GM19468 (cell line): Measurements from ENCODE around the gene FNDC3B.

Experiments
- ATAC-seq: cut with Tn5 transposase; IDR thresholded peaks from one replicate; pipeline ENCODE4 v1.9.1; 2021; ENCODE audit warnings: mild to moderate bottlenecking, moderate library complexity, moderate number of reproducible peaks; ENCODE audit not compliant: unreplicated experiment; ENCODE audit errors: extremely low read depth

Gene FNDC3B

DNA sequence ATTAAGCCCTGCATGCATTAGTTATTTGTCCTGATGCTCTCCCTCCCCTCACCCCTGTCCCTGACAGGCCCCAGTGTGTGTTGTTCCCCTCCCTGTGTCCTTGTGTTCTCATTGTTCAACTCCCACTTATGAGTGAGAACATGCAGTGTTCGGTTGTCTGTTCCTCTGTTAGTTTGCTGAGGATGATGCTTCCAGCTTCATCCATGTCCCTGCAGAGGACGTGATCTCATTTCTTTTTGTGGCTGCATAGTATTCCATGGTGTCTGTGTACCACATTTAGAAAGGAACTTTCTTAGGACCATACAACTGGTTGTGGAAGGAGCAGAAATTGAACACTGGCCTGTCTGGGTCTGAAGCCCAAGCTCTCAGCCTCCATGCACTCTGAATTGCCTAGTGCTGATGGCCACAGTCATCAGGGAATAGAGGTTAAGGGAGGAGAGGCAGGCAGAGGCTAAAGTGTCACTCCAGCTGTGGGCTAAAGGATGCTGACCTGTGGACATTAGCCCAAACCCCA, 138.5 kb downstream of the FNDC3B start:
- ATAC-seq = no peak

DNA sequence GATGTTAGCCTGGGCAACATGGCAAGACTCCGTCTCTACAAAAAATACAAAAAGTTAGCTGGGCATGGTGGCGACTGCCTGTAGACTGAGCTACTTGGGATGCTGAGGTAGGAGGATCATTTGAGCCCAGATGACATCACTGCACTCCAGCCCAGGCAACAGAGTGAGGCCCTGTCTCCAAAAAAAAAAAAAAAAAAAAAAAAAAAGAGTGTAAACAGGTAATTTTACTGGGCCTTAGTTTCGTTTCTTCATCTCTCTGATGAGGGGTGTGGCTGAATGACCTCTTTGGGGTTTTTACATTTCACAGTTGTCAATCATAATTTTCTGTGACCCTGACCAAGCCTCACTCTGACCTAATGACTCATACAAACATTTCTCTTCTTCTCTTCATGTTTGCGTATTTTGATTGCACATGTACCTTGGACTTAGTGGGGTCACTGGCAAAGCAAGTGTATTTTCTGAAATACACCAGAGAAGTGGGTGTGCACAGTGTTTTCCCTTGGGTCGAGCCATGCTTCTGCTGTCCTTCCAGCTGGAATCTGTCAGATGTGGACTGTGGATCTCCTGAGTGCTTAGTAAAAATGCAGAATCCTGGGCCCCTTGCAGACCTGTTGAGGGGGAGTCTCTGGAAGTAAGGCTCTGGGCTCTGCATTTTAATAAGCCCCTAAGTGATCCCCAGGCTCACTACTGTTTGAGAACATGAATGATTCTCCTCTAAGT, 140.5 kb downstream of the FNDC3B start:
- ATAC-seq = no peak

DNA sequence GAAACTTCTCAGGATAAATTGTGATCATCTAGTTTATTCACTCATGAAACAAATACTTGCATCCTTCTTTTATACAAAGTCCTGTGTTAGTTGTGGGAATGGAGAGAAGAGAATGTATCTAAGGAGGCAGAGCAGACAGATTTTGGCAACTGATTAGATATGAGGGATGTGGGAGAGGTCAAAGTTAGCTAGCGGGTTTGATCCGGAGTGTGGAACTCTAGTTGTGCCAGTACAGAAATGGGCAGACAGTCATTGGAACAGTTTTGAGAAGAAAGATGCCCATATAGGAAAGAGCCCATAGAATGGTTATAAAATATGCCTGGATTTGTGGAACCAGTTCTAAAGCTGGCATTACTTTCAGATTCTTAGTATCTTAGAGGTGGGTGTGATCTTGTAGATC, 141.1 kb downstream of the FNDC3B start:
- ATAC-seq = no peak

DNA sequence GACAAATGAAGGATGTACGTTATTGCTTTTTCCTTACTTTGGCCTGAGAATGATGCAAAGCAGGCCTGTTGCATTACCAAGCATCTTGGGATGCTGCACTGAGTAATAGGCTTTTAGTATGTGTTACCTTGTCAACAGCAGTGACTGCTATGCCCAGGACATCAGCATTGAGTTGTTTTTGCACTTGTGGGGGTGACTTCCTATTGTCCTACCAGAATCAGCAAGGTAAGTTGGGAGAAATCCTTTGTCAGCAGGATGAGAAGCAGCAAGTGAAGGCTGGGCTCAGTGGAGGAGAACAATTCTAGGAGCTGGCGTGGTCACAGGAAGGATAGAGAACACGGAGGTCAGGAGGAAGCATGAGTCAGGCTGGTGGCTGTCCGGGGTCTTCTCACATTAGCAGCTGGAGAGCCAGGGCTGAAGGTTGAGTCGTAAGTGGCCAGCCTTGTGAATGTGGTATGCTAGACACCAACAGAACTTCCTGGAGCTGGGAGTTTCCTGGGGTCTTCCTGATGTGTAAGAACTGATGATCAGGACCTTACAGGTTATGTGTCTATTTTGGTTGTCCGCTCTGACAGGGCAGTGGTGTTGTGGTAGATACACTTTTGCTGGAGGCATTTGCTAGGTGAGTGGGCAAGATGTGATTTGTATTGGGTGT, 142.7 kb downstream of the FNDC3B start:
- ATAC-seq = no peak

DNA sequence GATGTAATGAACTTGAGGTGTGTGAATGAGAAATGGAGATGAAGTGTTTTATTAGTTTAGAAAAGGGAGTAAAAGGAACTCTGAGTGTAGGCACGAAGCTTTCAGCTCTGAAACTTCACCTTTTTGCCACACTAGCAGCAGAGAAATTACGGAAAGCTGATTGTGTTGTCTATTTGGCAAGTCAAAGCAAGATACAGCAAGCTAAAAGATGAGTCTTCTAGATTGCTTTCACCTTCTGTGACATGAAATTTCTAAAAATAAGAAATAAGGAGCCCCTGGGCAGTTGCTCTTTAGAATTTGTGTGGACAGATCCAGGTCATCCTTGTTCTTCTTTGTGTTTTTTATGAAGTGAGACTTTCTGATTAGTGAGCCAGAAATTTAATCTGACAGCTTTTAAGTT, 143.4 kb downstream of the FNDC3B start:
- ATAC-seq = no peak

DNA sequence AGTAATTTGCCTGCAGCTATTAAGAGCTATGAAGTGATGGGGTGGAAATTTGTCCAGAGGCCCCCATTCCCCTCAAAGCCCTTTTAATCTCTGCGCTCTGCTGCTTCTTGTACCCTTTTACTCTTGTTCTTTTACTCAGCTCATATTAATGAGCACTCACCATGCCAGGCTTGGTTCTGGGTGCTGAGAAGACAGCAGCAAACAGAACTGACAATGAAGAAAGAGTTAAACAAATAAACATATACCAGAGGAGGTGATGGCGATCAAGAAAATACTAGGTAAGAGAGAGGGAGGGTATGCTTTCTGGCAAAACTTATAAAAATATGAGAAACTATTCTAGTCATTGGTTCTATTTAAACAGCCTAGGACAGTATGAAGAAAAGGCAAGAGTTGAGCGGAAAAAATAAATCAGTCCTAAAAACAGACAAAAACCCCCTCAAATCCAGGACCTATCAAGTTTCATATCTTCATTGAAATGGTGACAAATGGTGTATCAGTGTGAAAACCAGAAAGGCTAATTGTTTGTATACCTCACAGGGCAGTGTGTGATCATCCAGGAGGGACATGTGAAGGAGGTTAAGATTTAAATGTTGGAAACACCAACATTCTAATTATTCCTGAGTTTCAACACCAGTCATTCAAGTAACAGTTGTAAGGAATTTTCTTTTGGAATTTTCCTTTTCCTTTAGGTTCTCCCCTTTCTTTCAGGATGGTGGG, 144.9 kb downstream of the FNDC3B start:
- no peak for ATAC-seq

DNA sequence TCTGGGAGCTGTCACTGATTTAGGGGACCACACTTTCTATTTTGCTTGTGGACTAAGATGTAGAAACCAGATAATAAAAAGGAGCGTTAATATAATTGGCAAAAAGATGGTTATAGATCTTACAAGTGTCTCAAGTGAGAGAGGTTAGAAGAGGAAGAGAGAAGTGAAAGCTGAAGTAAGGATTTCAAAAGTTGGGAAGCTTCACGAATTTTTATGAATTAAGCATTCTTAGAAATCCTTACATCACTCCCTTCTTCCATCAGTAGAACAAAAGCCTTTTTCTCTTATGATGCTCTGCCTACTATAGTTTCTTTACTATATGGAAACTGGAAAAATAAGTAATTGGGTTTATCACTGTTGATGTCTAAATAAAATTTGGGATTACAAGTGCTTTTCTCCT, 146.5 kb downstream of the FNDC3B start:
- no peak for ATAC-seq

DNA sequence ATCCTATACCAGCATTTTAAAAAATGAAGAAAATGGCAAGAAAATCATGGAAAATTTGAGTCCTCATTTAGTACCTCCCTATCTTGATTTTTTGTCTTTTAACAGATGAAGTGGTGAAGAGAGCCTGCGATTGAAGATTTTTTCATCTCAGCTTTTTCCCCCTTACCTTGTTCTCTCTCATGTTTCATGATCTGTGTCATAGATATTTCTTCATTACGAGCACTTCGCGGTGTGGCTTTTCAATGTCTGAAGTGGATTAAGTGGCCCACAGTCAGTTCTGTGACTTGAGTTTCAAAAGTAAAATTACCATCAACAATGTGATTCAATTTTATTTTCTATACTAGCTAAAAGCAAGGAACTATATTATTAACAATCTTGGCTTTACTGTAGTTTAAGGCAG, 147.2 kb downstream of the FNDC3B start:
- ATAC-seq = no peak

DNA sequence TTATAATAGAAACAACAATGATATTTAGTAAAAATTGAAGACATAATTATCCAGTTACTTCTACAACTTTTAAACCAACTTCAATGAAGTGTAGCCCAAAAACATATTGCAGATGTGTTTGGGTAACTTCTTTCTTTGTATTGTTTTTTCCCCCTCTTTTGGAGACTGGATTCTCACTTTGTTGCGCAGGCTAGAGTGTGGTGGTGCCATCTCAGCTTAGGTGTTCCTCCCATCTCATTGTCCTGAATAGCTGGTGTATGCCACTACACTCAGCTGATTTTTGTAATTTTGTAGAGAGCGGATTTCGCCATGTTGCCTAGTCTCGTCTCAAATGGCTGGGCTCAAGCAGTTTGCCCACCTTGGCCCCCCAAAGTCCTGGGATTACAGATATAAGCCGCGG, 148.1 kb downstream of the FNDC3B start:
- ATAC-seq = no peak

DNA sequence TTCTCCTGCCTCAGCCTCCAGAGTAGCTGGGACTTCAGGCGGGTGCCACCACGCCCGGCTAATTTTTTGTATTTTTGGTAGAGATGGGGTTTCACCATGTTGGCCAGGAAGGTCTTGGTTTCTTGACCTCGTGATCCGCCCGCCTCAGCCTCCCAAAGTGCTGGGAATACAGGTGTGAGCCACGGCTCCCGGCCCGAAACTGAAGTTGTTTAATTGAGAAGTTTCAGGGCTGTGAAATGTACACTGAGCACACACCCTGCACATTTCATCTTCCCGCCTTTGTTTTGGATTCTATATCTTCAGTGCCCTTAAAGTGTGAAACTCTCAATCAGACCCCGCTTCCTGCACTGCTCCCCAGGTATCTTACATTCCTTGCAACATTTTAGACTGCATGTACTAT, 149.1 kb downstream of the FNDC3B start:
- no peak for ATAC-seq

DNA sequence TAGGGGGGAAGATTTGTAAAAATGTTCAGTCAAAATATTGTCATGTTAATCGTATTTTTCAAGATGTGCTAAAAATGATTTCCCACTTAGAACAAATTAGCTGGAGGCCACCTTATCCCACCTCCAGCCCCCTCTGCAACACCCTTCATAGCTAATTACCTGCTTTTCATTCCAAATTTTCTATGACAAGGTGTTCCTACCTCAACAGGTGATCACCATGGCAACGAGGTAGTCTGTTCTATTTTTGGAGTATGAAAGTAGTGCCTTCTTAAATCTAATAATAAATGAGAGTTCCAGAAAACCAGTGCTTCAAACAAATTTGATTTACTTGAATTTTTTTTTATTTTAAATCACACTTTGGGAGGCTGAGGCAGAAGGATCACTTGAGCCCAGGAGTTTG, 149.8 kb downstream of the FNDC3B start:
- no peak for ATAC-seq

DNA sequence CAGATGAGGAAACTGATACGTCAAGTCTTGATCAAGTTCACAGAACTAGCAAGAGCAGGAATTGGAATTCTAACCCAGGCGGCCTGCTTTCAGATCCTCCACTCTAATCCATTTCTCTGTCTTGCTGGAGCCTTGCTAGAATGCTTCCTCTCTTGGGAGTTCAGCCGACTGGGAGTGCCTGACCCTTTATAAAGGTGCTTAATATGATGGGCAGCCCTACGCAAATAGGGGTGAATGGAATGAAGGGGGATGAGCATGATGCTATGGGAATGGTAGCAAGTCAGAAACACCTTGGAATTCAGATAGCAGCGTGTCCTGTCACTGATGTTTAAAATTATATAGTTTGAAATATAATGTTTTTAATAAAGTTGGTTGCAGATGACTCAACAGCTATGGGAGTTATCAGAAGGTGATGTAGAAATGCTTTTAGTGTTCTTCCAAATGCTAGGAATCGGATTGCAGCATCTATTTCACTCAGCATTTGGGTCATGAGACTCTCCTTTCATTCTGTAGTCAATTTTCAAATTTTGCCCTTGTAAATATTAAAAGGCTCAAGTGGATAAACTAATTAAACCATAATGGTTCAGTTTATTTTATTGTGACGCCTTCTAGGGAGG, 150.7 kb downstream of the FNDC3B start:
- ATAC-seq = no peak

DNA sequence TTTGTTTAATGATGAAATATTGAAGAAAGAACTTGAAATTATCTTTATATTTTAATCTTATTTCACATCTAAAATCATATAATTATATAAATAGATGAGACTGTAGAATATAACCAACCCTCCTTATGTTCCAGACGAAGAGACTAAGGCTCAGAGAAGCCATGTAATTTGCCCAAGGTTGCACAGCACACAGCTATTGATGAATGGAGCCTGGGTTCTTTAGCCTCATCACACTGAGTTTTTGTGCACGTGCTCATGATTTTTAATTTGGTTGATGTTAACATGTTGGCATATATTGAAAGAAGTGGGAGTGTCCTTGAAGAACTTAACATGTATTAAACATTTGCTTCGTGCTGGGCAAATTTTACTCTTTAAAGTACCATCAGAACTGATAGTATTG, 151.6 kb downstream of the FNDC3B start:
- no peak for ATAC-seq

DNA sequence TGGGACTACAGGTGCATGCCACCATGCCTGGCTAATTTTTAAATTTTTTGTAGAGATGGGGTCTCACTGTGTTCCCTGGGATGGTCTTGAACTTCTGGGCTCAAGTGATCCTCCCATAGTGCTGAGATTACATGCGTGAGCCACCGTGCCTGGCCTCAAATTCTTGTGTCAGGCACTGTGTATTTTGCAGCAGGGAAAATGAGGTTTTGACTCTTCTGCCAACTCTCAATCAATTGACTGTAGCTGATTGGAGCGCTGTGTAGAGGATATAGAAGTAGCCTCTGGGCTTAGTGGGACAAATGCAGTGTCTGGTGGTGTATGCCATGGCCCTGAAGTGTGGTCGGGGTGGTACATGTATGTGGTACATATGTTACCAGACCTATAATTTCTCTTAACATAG, 152.3 kb downstream of the FNDC3B start:
- ATAC-seq = no peak

DNA sequence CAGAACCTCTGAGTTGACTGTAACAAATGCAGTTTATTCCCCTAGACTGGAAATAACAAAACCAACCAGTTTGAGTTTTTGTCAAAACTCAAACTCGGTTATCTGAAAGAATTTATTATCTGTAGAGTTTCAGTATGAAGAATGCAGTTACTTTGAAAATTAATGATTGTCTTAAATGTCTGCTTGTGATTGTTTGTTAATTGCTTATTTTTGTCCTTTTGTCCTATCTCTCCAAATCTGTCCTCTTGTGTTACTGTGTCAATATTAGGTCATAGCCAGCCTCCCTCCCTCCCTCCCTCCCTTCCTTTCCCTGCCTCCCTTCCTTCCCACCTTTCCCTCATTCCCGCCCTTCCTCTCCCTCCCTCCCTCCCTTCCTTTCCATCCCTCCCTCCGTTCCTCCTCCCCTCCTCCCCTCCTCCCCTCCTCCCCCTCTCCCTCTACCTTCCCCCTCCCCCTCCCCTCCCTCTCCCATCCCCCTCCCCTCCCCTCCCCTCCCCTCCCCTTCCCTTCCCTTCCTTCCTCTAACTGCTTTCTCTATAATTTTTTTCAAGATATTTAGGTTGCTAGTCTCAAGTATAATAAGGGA, 153.5 kb downstream of the FNDC3B start:
- ATAC-seq = no peak

DNA sequence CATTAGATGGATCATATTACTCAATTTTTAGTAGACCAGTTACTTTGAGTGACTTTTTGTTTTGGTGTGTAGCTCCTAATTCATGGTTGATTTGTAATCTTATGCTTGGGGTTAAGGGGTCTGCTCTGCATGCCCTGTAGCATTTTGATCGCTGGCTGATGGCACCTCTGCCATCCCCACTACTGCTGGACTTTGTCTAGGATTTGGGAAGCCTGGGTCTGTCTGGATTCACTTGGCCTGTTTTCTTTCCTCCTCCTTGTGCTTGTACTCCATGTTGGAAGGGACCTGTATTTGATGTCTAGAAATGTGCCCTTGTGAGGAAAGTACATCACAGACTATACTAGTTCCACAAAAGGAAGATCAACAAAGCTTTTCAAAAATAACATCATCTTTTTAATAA, 154.1 kb downstream of the FNDC3B start:
- ATAC-seq = no peak

DNA sequence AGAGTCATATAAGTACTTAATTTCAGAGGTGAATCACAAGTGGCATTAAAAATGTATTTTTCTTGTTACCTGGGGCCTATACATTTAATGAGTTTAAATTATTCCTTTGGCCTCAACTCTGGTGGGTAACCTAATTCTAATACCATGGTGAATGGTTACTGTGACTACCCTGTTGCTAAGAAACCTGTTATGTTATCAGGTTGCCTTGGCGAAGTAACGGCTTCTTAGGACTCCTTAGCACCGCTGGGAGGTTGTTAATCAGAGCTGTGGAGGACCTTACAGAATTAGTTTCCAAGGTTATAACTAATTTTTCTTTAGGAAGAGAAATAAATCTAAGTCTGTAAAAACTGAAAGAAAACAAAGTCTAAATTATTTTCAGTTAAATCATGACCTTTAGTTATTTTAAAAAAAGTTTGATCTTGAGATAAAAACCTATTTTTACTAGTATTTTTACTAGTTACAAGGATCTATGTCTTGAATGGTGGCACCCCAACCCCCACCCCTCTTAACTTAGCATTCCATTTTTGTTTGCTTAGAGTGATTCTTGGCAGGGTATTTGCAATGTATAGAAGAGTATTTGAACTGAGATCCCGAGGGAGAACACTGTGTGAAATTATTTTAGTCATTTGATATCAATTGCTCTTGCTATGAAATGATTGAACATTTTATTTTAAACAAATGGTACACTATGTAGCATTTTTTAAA, 155.5 kb downstream of the FNDC3B start:
- ATAC-seq = no peak

DNA sequence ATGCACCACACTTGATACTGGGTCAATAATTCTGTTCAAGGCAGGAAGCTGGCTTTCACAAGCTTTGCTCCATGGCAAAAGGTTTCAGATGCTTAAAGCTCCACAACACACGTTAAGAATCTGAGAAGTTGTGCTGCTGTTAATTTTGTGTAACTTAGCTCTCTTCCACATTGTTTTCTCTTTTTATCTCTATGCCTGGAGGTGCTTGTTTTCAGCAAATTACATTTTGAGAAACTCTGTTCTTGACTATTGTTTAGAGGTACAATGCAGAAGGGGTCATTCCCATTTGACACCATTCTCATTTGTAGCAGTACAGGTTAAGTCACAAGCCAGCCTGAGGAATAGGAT, 156.0 kb downstream of the FNDC3B start:
- no peak for ATAC-seq

DNA sequence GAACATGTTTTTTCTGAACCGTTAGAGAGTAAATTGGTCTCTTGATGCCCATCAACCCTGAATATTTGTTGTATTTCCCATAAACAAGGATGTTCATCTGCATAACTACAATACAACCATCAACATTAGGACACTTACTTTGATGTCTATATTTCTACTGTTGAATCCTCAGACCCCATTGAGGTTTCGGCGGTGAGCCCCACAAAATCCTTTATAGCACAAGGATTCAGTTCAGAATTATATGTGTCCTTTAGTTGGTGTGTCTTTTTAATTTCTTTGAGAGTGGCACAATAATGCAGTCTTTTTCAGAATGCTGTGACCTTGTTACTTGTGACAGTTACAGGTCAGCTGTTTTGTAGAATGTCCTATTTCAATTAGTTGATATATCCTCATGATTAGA, 158.0 kb downstream of the FNDC3B start:
- no peak for ATAC-seq

DNA sequence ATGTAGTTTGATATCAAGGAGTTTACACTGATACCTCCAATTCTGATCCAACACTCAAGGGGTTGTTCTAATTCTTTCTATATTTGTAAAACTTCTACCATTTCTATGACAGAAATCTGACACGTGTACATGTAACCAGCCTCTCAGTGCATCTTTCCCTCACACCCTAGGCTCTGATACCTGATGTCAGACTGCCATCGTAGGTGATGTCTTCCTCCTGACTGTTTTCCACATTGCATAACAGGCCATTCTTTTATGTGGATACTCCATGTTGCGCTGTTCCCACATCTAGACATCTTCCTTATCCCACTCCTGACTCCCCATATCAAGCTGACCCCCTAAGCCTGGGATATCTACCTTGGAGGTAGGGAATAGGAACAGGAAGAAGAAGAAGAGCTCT, 159.1 kb downstream of the FNDC3B start:
- no peak for ATAC-seq
